Mesenchymal stem cell (in vitro differentiated cells and primary cell): ENCODE data around the gene SMTN.

Experiments used
- DNase-seq: peaks from one replicate; pipeline ENCODE4 v3.0.0-alpha.2; 2013
- H2AFZ ChIP-seq: one replicate; pipeline ENCODE4 v1.6.1; 2013; ENCODE audit warnings: low read depth, mild to moderate bottlenecking, control low read depth, inconsistent platforms, low read length, moderate library complexity
- H2AK5ac ChIP-seq: 2 replicates; pipeline ENCODE4 v1.6.1; 2013; ENCODE audit warnings: low read length, moderate library complexity, mild to moderate bottlenecking, inconsistent platforms; ENCODE audit not compliant: severe bottlenecking
- H2BK120ac ChIP-seq: one replicate; pipeline ENCODE4 v1.6.1; 2013; ENCODE audit warnings: low read depth, mild to moderate bottlenecking, inconsistent platforms, low read length, moderate library complexity
- H2BK12ac ChIP-seq, 2 experiments: one replicate each; pipeline ENCODE4 v1.6.1; 2013; ENCODE audit warnings: inconsistent platforms in 2 of 2, low read length in 2 of 2, mild to moderate bottlenecking in 2 of 2, moderate library complexity in 2 of 2, control low read depth in 1 of 2
- H2BK15ac ChIP-seq: one replicate; pipeline ENCODE4 v1.6.1; 2013; ENCODE audit warnings: mild to moderate bottlenecking, low read depth, inconsistent platforms; ENCODE audit not compliant: poor library complexity, severe bottlenecking
- H2BK5ac ChIP-seq: 2 replicates; pipeline ENCODE4 v1.6.1; 2013; ENCODE audit warnings: low read depth, mild to moderate bottlenecking, low read length, control low read depth, inconsistent platforms; ENCODE audit not compliant: poor library complexity, severe bottlenecking
- H3K14ac ChIP-seq, 2 experiments: one replicate each; pipeline ENCODE4 v1.6.1; 2013; ENCODE audit warnings: inconsistent platforms in 2 of 2, low read length in 2 of 2, control low read depth in 1 of 2, mild to moderate bottlenecking in 1 of 2, moderate library complexity in 1 of 2
- H3K18ac ChIP-seq, 2 experiments: one replicate each; pipeline ENCODE4 v1.6.1; 2013; ENCODE audit warnings: inconsistent platforms in 2 of 2, low read length in 2 of 2, control low read depth in 1 of 2, low read depth in 1 of 2, mild to moderate bottlenecking in 1 of 2
- H3K23ac ChIP-seq, 2 experiments: one replicate each; pipeline ENCODE4 v1.6.1; 2013; ENCODE audit warnings: inconsistent platforms in 2 of 2, low read length in 2 of 2, mild to moderate bottlenecking in 2 of 2, moderate library complexity in 2 of 2, control low read depth in 1 of 2
- H3K27ac ChIP-seq: 2 replicates; pipeline ENCODE4 v1.5.1; 2013; ENCODE audit warnings: mild to moderate bottlenecking, moderate library complexity, low read length, control low read depth, inconsistent platforms; ENCODE audit not compliant: poor library complexity, severe bottlenecking
- H3K27me3 ChIP-seq, 2 experiments: 2 replicates each; pipeline versions ENCODE4 v1.6.1 to v1.7.0; 2013; ENCODE audit warnings: low read length in 2 of 2, mild to moderate bottlenecking in 2 of 2, moderate library complexity in 2 of 2, control low read depth in 1 of 2, inconsistent platforms in 1 of 2; ENCODE audit not compliant: control insufficient read depth in 1 of 2, insufficient read depth in 1 of 2
- H3K36me3 ChIP-seq, 2 experiments: 2 replicates each; pipeline versions ENCODE4 v1.6.1 to v1.7.0; 2013; ENCODE audit warnings: low read length in 2 of 2, control low read depth in 1 of 2, inconsistent platforms in 1 of 2, low read depth in 1 of 2, mild to moderate bottlenecking in 1 of 2; ENCODE audit not compliant: insufficient read depth in 2 of 2, control insufficient read depth in 1 of 2
- H3K4ac ChIP-seq, 2 experiments: one replicate each; pipeline ENCODE4 v1.6.1; 2013; ENCODE audit warnings: inconsistent platforms in 2 of 2, low read length in 2 of 2, mild to moderate bottlenecking in 2 of 2, moderate library complexity in 2 of 2, control low read depth in 1 of 2, low read depth in 1 of 2
- H3K4me1 ChIP-seq: 2 replicates; pipeline ENCODE4 v1.6.1; 2013; ENCODE audit warnings: low read depth, low read length, control low read depth; ENCODE audit not compliant: control insufficient read depth, insufficient read depth
- H3K4me2 ChIP-seq: 2 replicates; pipeline ENCODE4 v1.6.1; 2013; ENCODE audit warnings: low read length, mild to moderate bottlenecking, inconsistent platforms; ENCODE audit not compliant: poor library complexity, severe bottlenecking
- H3K4me3 ChIP-seq, 2 experiments: 2 replicates each; pipeline versions ENCODE4 v1.5.1 to v1.7.0; 2013; ENCODE audit warnings: low read length in 2 of 2, mild to moderate bottlenecking in 2 of 2, control low read depth in 1 of 2, low read depth in 1 of 2; ENCODE audit not compliant: insufficient read depth in 1 of 2
- H3K79me1 ChIP-seq: replicated peaks from 2 replicates; pipeline ENCODE4 v1.6.1; 2013; ENCODE audit warnings: mild to moderate bottlenecking, control low read depth, low read length, inconsistent platforms; ENCODE audit not compliant: poor library complexity, severe bottlenecking
- H3K9ac ChIP-seq: 2 replicates; pipeline ENCODE4 v1.7.0; 2013; ENCODE audit warnings: mild to moderate bottlenecking, low read length, moderate library complexity
- H3K9me3 ChIP-seq: 2 replicates; pipeline ENCODE4 v1.7.0; 2013; ENCODE audit warnings: mild to moderate bottlenecking, low read length; ENCODE audit not compliant: control insufficient read depth
- H4K8ac ChIP-seq: one replicate; pipeline ENCODE4 v1.6.1; 2013; ENCODE audit warnings: inconsistent platforms, mild to moderate bottlenecking, low read length, moderate library complexity
- H4K91ac ChIP-seq: one replicate; pipeline ENCODE4 v1.6.1; 2013; ENCODE audit warnings: mild to moderate bottlenecking, low read length, inconsistent platforms
- WGBS: methylation state at CpG from one replicate; pipeline ENCODE4 v1.1.7; 2013; ENCODE audit warnings: mixed read lengths; 5-methylcytosine and 5-hydroxymethylcytosine counted together

SMTN gene

DNA sequence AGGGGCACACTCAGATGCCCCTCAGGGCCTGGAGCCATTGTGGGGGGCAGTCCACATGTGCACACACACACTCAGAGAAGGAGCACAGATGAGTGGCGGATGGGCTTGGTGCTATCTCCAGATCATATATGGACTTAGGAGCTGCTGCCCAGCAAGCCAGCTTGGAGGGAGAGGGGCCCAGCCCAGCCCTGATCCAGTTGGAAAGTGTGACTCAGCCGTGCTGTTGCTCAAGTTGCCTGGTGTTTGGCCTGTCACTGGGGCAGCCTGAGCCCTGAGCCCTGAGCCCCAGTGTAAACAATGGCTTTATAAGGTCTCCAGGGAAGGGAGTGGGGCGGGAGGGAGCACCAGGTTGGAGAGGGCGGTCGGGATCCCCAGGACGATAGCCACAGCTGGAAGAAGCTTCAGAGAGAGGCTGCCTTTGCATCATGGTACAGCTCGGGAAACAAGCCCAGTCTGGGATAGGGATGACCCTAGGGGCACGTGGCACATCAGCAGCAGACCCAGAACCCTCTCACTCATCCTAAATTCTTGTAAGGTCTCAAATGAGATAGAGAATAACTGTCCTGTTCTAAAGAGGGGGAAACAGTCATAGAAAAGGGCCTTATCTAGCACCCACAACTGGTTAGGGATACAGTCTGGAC, 21.4 kb downstream of the SMTN start:
- H3K14ac ChIP-seq, result no peak overlapping the region
- H3K9me3 ChIP-seq, result no peaks in the 10 kb centered on the region
- H3K27ac ChIP-seq, result peak overlapping the region; percentile 5
- 6% methylated on average over 6 of the region's 8 CpGs for WGBS
- H2AFZ ChIP-seq, result no peak overlapping the region
- peaks cover 37% of the 10 kb centered on the region for H3K4me1 ChIP-seq
- H2BK120ac ChIP-seq, result peak overlapping the region; percentile 3
- H3K36me3 ChIP-seq, result peaks cover 69 to 79% of the 10 kb centered on the region in 2 experiments
- H3K18ac ChIP-seq, result peak overlapping the region; percentile 24 to 85
- no peak overlapping the region for H3K4me2 ChIP-seq
- peak overlapping the region; percentile 60 for H4K91ac ChIP-seq
- no peak overlapping the region for H3K23ac ChIP-seq
- peaks cover 7% of the 10 kb centered on the region for H3K79me1 ChIP-seq
- H2BK5ac ChIP-seq, result no peak overlapping the region
- H3K4me3 ChIP-seq, result peak overlapping the region in 1 of 2 experiments; percentile 1
- DNase-seq, result peak; percentile 99
- H2BK12ac ChIP-seq, result peak overlapping the region; percentile 7 to 46
- H2AK5ac ChIP-seq, result no peak overlapping the region
- no peaks in the 10 kb centered on the region for H3K27me3 ChIP-seq
- H3K9ac ChIP-seq, result peak overlapping the region; percentile 82
- no peak overlapping the region for H2BK15ac ChIP-seq
- H4K8ac ChIP-seq, result no peak overlapping the region
- H3K4ac ChIP-seq, result peak overlapping the region in 1 of 2 experiments; percentile 29

DNA sequence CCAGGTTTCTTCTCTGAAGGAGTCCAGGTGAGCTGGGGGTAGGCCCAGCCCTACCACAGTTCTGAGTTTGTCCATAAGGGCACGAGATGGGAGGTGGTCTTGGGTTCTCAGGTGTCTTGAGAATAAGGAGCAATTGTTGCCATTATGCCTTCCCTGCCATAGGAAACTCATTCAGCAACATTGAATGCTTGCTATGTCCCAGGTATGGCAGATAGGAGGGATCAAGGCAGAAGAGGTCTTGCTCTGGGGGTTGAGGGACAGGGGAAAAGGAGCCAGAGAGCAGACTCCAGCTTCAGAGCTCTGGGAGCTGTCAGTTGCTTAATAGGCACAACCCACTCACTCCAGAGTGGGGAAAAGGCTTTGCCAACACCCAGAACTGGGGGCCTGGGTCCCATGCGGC, 22.0 kb downstream of the SMTN start:
- peak overlapping the region in 1 of 2 experiments; percentile 22 for H3K4ac ChIP-seq
- peak overlapping the region; percentile 5 for H4K8ac ChIP-seq
- H2AK5ac ChIP-seq, result no peak overlapping the region
- peak overlapping the region; percentile 3 for H2BK120ac ChIP-seq
- H3K23ac ChIP-seq, result no peak overlapping the region
- H3K4me2 ChIP-seq, result no peak overlapping the region
- H3K4me1 ChIP-seq, result peaks cover 37% of the 10 kb centered on the region
- no peak overlapping the region for H2BK15ac ChIP-seq
- H3K18ac ChIP-seq, result peak overlapping the region; percentile 24 to 61
- H2BK5ac ChIP-seq, result no peak overlapping the region
- H3K36me3 ChIP-seq, result peaks cover 63 to 74% of the 10 kb centered on the region in 2 experiments
- DNase-seq, result no peak
- H3K9me3 ChIP-seq, result no peaks in the 10 kb centered on the region
- peak overlapping the region; percentile 82 for H3K9ac ChIP-seq
- H3K27me3 ChIP-seq, result no peaks in the 10 kb centered on the region
- H2AFZ ChIP-seq, result no peak overlapping the region
- peak overlapping the region in 1 of 2 experiments; percentile 12 for H2BK12ac ChIP-seq
- H4K91ac ChIP-seq, result peak overlapping the region; percentile 1
- no peak overlapping the region for H3K14ac ChIP-seq
- peak overlapping the region; percentile 4 for H3K27ac ChIP-seq
- WGBS, result 89% methylated on average over 2 of the region's 2 CpGs
- H3K79me1 ChIP-seq, result peaks cover 6% of the 10 kb centered on the region
- H3K4me3 ChIP-seq, result peak overlapping the region in 1 of 2 experiments; percentile 1

DNA sequence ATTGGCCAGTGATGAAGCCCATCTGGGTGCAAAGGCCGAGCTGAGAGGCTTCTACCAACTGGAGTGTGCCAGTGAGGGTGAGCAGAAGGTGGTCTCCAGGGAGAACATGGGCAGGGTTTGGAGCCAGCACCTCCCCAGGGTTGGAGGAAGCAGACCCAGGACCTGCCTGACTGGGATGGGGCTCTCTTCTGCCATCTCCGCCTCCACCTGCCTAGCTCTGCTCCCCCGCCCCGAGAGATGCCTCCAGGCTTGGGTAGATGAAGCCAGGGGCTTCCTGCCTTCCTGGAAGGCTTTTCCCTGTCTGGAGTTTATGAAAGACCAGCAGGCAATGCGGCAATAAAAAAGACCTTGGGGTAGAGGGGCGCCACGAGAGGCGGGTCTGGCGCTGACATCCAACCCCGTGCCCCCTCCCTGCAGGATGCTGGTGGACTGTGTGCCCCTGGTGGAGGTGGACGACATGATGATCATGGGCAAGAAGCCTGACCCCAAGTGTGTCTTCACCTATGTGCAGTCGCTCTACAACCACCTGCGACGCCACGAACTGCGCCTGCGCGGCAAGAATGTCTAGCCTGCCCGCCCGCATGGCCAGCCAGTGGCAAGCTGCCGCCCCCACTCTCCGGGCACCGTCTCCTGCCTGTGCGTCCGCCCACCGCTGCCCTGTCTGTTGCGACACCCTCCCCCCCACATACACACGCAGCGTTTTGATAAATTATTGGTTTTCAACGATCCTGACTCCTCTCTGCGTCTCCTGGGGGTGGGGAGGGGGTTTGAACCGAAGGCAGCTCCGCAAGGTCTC, 23.0 kb downstream of the SMTN start:
- Histone ChIP-seq H3K18ac (no peak overlapping the region), H3K4me1 (peaks cover 33% of the 10 kb centered on the region), H3K27me3 (no peaks in the 10 kb centered on the region), H2BK120ac (no peak overlapping the region), H3K4me2 (no peak overlapping the region), H3K36me3 (peaks cover 55 to 64% of the 10 kb centered on the region in 2 experiments), H3K14ac (no peak overlapping the region), H3K23ac (no peak overlapping the region), H2BK15ac (no peak overlapping the region), H3K4me3 (no peak overlapping the region), H4K8ac (no peak overlapping the region), H2BK12ac (no peak overlapping the region), H3K9ac (peak overlapping the region; percentile 82), H2AFZ (no peak overlapping the region), H3K27ac (no peak overlapping the region), H4K91ac (no peak overlapping the region), H2BK5ac (no peak overlapping the region), H3K79me1 (peaks cover 4% of the 10 kb centered on the region), H2AK5ac (no peak overlapping the region), H3K9me3 (no peaks in the 10 kb centered on the region), H3K4ac (peak overlapping the region in 1 of 2 experiments; percentile 5)
- 95% methylated on average over 23 of the region's 33 CpGs for WGBS
- no peak for DNase-seq

DNA sequence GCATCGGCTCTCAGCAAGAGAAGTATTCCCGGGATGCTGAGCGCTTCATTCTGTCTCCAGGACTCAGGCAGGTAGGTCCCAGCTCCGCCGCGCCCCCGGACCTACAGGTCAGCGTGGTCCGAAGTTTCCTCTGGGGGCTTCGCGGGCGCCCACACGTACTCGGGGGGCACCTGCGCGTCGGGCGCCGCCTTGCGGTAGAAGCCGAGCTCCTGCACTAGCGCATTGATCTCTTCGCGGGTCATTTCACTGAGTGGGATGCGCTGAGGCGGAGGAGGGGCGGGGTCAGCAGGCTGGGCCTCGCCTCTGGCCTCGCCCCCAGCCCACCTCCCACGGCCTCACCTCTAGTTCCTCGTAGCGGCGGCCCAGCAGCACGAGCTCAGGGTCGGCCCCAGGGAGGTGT, 23.8 kb downstream of the SMTN start:
- Histone ChIP-seq H4K8ac (peak overlapping the region; percentile 61), H2BK5ac (no peak overlapping the region), H3K4me1 (peaks cover 27% of the 10 kb centered on the region), H3K18ac (no peak overlapping the region), H3K4ac (no peak overlapping the region), H3K36me3 (peaks cover 47 to 56% of the 10 kb centered on the region in 2 experiments), H3K4me3 (no peak overlapping the region), H3K27me3 (no peaks in the 10 kb centered on the region), H3K9me3 (no peaks in the 10 kb centered on the region), H2BK12ac (no peak overlapping the region), H2BK120ac (no peak overlapping the region), H3K4me2 (no peak overlapping the region), H4K91ac (peak overlapping the region; percentile 35), H3K9ac (no peak overlapping the region), H2BK15ac (no peak overlapping the region), H3K23ac (no peak overlapping the region), H2AFZ (no peak overlapping the region), H3K79me1 (peaks cover 2% of the 10 kb centered on the region), H3K14ac (no peak overlapping the region), H3K27ac (no peak overlapping the region), H2AK5ac (no peak overlapping the region)
- 32% methylated on average over 28 of the region's 35 CpGs for WGBS
- DNase-seq, result no peak
